Measurements from ENCODE around the gene NPC1L1.

NPC1L1 gene

GRCh38 chr7:44536090-44536489 is 5.0 kb downstream of the NPC1L1 start:
- no peak for TF ChIP-seq POLR2A (IDR thresholded peaks at IDR 0.05; ENCODE audit: low read depth, low read length)
- FAIRE-seq = no peak
- DNase-seq (ENCODE audit: insufficient read length, low spot score) = no peak

GRCh38 chr7:44535348-44536064 is 5.6 kb downstream of the NPC1L1 start:
- TF ChIP-seq POLR2A (IDR thresholded peaks at IDR 0.05; ENCODE audit: low read depth, low read length) = no peak
- no peak for DNase-seq (ENCODE audit: insufficient read length, low spot score)
- FAIRE-seq = no peak

GRCh38 chr7:44534501-44534900 is 6.6 kb downstream of the NPC1L1 start:
- FAIRE-seq = no peak
- DNase-seq (ENCODE audit: insufficient read length, low spot score) = peak; percentile 94
- no peak for TF ChIP-seq POLR2A (IDR thresholded peaks at IDR 0.05; ENCODE audit: low read depth, low read length)

GRCh38 chr7:44534087-44534486 is 7.0 kb downstream of the NPC1L1 start:
- FAIRE-seq (no peak), DNase-seq (ENCODE audit: insufficient read length, low spot score) (no peak)

GRCh38 chr7:44533301-44534055 is 7.7 kb downstream of the NPC1L1 start:
- DNase-seq (ENCODE audit: insufficient read length, low spot score) = peak; percentile 82
- no peak for TF ChIP-seq POLR2A (IDR thresholded peaks at IDR 0.05; ENCODE audit: low read depth, low read length)
- no peak for FAIRE-seq

More at GRCh38 chr7:44534087-44534486, 7.0 kb downstream of the NPC1L1 start:
- TF ChIP-seq POLR2A (IDR thresholded peaks at IDR 0.05; ENCODE audit: low read depth, low read length) = no peak

- 0 out of 2 replicates have a peak, but pooled peaks have one; percentile 14 for TF ChIP-seq POLR2A (IDR thresholded peaks at IDR 0.05; ENCODE audit: low read depth, low read length)
- no peak for DNase-seq (ENCODE audit: insufficient read length, low spot score)
- no peak for FAIRE-seq
Measured at GRCh38 chr7:44531421-44532380, 9.4 kb downstream of the NPC1L1 start.

- TF ChIP-seq POLR2A (IDR thresholded peaks at IDR 0.05; ENCODE audit: low read depth, low read length) = no peak
- FAIRE-seq = no peak
- DNase-seq (ENCODE audit: insufficient read length, low spot score) = no peak
Measured at GRCh38 chr7:44530990-44531389, 10.1 kb downstream of the NPC1L1 start.

- DNase-seq (ENCODE audit: insufficient read length, low spot score) (no peak), FAIRE-seq (no peak)
- TF ChIP-seq POLR2A (IDR thresholded peaks at IDR 0.05; ENCODE audit: low read depth, low read length) = no peak
Measured at GRCh38 chr7:44524811-44525388, 16.2 kb downstream of the NPC1L1 start.

GRCh38 chr7:44522315-44522714 is 18.8 kb downstream of the NPC1L1 start:
- FAIRE-seq = no peak
- TF ChIP-seq POLR2A (IDR thresholded peaks at IDR 0.05; ENCODE audit: low read depth, low read length) = no peak
- DNase-seq (ENCODE audit: insufficient read length, low spot score) = no peak

- DNase-seq (ENCODE audit: insufficient read length, low spot score) (no peak), FAIRE-seq (no peak)
- TF ChIP-seq POLR2A (IDR thresholded peaks at IDR 0.05; ENCODE audit: low read depth, low read length) = no peak
Measured at GRCh38 chr7:44521347-44522095, 19.6 kb downstream of the NPC1L1 start.

- no peak for DNase-seq (ENCODE audit: insufficient read length, low spot score)
- TF ChIP-seq POLR2A (IDR thresholded peaks at IDR 0.05; ENCODE audit: low read depth, low read length) = no peak
- no peak for FAIRE-seq
Measured at GRCh38 chr7:44520574-44520973, 20.6 kb downstream of the NPC1L1 start.

GRCh38 chr7:44519546-44519945 is 21.6 kb downstream of the NPC1L1 start:
- no peak for TF ChIP-seq POLR2A (IDR thresholded peaks at IDR 0.05; ENCODE audit: low read depth, low read length)
- DNase-seq (ENCODE audit: insufficient read length, low spot score) (no peak), FAIRE-seq (no peak)

GRCh38 chr7:44518761-44519160 is 22.4 kb downstream of the NPC1L1 start:
- DNase-seq (ENCODE audit: insufficient read length, low spot score) (no peak), FAIRE-seq (no peak)
- no peak for TF ChIP-seq POLR2A (IDR thresholded peaks at IDR 0.05; ENCODE audit: low read depth, low read length)
